Measurements from ENCODE around the gene NANOGP8.

DNA sequence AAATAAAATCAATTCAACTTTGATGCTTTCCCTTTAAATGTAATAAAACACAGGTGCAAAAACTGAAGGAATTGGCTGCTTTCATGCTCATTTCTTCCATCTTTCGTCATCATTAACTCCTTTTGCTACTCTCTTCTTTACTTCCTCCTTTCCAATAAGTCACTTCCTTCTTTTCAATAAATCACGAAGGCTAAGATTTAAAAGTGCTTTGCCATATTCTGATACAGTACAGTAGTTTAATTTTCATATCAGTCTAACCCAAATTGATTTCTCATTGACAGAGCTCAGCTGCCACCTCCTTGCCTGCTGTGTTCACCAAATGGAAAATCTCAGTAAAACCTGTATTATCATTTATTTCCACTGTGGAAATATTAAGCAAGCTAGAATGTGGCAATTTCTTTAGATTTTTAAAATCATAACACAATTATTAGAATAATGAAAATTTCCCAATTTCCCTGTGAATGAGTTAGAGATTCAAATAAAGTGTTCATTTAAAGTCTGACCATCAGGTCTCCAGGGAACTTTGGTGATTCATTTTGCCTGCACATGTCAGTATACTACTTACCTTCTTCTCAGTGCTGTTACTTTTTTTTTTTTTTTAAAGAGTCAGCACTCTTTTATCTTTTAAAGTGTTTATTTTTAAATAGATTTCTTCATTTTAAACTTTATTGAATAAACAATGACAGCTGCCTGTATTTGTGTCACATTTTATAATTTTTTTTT, 41.6 kb downstream of the NANOGP8 start:
- TF ChIP-seq, protein P1, sequence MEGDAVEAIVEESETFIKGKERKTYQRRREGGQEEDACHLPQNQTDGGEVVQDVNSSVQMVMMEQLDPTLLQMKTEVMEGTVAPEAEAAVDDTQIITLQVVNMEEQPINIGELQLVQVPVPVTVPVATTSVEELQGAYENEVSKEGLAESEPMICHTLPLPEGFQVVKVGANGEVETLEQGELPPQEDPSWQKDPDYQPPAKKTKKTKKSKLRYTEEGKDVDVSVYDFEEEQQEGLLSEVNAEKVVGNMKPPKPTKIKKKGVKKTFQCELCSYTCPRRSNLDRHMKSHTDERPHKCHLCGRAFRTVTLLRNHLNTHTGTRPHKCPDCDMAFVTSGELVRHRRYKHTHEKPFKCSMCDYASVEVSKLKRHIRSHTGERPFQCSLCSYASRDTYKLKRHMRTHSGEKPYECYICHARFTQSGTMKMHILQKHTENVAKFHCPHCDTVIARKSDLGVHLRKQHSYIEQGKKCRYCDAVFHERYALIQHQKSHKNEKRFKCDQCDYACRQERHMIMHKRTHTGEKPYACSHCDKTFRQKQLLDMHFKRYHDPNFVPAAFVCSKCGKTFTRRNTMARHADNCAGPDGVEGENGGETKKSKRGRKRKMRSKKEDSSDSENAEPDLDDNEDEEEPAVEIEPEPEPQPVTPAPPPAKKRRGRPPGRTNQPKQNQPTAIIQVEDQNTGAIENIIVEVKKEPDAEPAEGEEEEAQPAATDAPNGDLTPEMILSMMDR (conservative IDR thresholded peaks at IDR 0.05 in 1 of 2, IDR thresholded peaks at IDR 0.05 in 1 of 2; ENCODE audit: extremely low read depth in 1 of 2, insufficient read depth in 1 of 2, low read depth in 1 of 2, low read length in 2 of 2) = no peak
- TF ChIP-seq EZH2 (IDR thresholded peaks at IDR 0.05; ENCODE audit: borderline replicate concordance, low read length) = no peak

Data from mammary epithelial cell (primary cell).